HepG2 (cell line): ENCODE data around the gene RPL19. TPM values are rescaled to one million over a fixed set of nuclear protein-coding genes. Genes with fewer than 3 reads are reported as not detected.

Source experiments
- BCLAF1 ChIP-seq: fragments of 450-650 bp; IDR thresholded peaks from 2 replicates; pipeline ENCODE4 v1.6.1; 2017; ENCODE audit warnings: mild to moderate bottlenecking
- BORCS8-MEF2B ChIP-seq: sonication (generic); formaldehyde crosslinking; IDR thresholded peaks from 2 replicates; pipeline ENCODE4 v1.8.0; 2022; ENCODE audit warnings: mild to moderate bottlenecking, missing genetic modification reagents
- HDAC2 ChIP-seq: sonication (generic); formaldehyde crosslinking; IDR thresholded peaks from 2 replicates; pipeline ENCODE4 v1.4.0; 2020; ENCODE audit warnings: missing genetic modification reagents
- MEIS2 ChIP-seq: sonication (generic); formaldehyde crosslinking; IDR thresholded peaks from 2 replicates; pipeline ENCODE4 v1.9.0; 2021; ENCODE audit warnings: mild to moderate bottlenecking, missing genetic modification reagents
- TBX3 ChIP-seq: fragments of 450-650 bp; IDR thresholded peaks from 2 replicates; pipeline ENCODE4 v1.6.1; 2017; ENCODE audit warnings: antibody characterized with exemption, mild to moderate bottlenecking, inconsistent platforms, borderline replicate concordance
- THYN1 ChIP-seq: sonication (generic); formaldehyde crosslinking; IDR thresholded peaks from 2 replicates; pipeline ENCODE4 v1.8.1; 2023; ENCODE audit warnings: low read depth, mild to moderate bottlenecking, moderate library complexity, missing genetic modification reagents, borderline replicate concordance
- ZBTB10 ChIP-seq: sonication (generic); formaldehyde crosslinking; IDR thresholded peaks from 2 replicates; pipeline ENCODE4 v1.4.0; 2020; ENCODE audit warnings: missing genetic modification reagents, borderline replicate concordance
- ZNF775 ChIP-seq: sonication (generic); formaldehyde crosslinking; IDR thresholded peaks from 2 replicates; pipeline ENCODE4 v1.4.0; 2020; ENCODE audit warnings: missing genetic modification reagents, mild to moderate bottlenecking, moderate library complexity, borderline replicate concordance
- polyA plus RNA-seq, 8 experiments: library from polyadenylated mRNA; depleted of rRNA in 3 of 8; stranded (reverse) in 7 of 8; unstranded in 1 of 8; fragments of >200 nt; fragmentation: Illumina TruSeq in 4 of 8; extraction: Trizol in 4 of 8; gene quantifications; 2 replicates each; pipeline versions ENCODE4 v1.2.1 to v1.2.3, GENCODE V29; 2011 to 2016; ENCODE audit warnings: low read depth in 4 of 8, missing spikeins in 1 of 8, mixed read lengths in 1 of 8; ENCODE audit not compliant: insufficient read depth in 1 of 8
- total RNA-seq, 5 experiments: library from RNA; depleted of rRNA; stranded (reverse); fragments of >200 nt; fragmentation: Illumina TruSeq; extraction: Trizol; gene quantifications; 2 replicates each; pipeline ENCODE4 v1.2.3, GENCODE V29; 2016; ENCODE audit warnings: low read depth in 1 of 5
- TF ChIP-seq, protein P1 (sequence below): sonication (generic); formaldehyde crosslinking; conservative IDR thresholded peaks from 2 replicates; pipeline ENCODE4 v1.8.0; 2022; ENCODE audit warnings: missing genetic modification reagents

Gene RPL19
- total and polyA plus RNA-seq, 2 of the 13 experiments (the other 11 are each of a cell fraction or from before 2014, with no cell fraction given), result 2,522 to 2,768 TPM

GRCh38 chr17:39239640-39240314 lies 39.7 kb downstream of the RPL19 start (continued):
- TF ChIP-seq BCLAF1, result no peak
- TF ChIP-seq ZNF775 (CRISPR knock-in tag), result no peak
- TF ChIP-seq HDAC2 (CRISPR knock-in tag), result 0 out of 2 replicates have a peak, but pooled peaks have one; percentile 28
- no peak for TF ChIP-seq ZBTB10 (CRISPR knock-in tag)
- peak; percentile 78; the same call in 1 of the 2 replicates for TF ChIP-seq TBX3
- TF ChIP-seq MEIS2, result no peak
- TF ChIP-seq BORCS8-MEF2B, result no peak
- no peak for TF ChIP-seq THYN1
- TF ChIP-seq, protein P1, sequence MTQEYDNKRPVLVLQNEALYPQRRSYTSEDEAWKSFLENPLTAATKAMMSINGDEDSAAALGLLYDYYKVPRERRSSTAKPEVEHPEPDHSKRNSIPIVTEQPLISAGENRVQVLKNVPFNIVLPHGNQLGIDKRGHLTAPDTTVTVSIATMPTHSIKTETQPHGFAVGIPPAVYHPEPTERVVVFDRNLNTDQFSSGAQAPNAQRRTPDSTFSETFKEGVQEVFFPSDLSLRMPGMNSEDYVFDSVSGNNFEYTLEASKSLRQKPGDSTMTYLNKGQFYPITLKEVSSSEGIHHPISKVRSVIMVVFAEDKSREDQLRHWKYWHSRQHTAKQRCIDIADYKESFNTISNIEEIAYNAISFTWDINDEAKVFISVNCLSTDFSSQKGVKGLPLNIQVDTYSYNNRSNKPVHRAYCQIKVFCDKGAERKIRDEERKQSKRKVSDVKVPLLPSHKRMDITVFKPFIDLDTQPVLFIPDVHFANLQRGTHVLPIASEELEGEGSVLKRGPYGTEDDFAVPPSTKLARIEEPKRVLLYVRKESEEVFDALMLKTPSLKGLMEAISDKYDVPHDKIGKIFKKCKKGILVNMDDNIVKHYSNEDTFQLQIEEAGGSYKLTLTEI (CRISPR knock-in tag), result no peak
